Adipocyte (in vitro differentiated cells): ENCODE results near the gene PLSCR1.
"Not testable (repeated sequence)": the region's sequence is repeated elsewhere in the genome, so short reads cannot be mapped to it uniquely, and the experiment has no call there.

ENCODE experiments used
- DNase-seq: peaks from one replicate; pipeline ENCODE4 v3.0.0-alpha.2; 2015; ENCODE audit warnings: low read depth
- H3K27me3 ChIP-seq: replicated peaks from 2 replicates; pipeline ENCODE4 v1.7.0; 2013; ENCODE audit warnings: mild to moderate bottlenecking, low read length, moderate library complexity; ENCODE audit not compliant: control insufficient read depth, insufficient read depth
- H3K36me3 ChIP-seq: 2 replicates; pipeline ENCODE4 v1.7.0; 2013; ENCODE audit warnings: low read length, mild to moderate bottlenecking, moderate library complexity; ENCODE audit not compliant: control insufficient read depth, insufficient read depth, severe bottlenecking
- H3K4me1 ChIP-seq: 2 replicates; pipeline ENCODE4 v1.7.0; 2013; ENCODE audit warnings: mild to moderate bottlenecking, low read length, moderate library complexity; ENCODE audit not compliant: control insufficient read depth, insufficient read depth
- H3K4me3 ChIP-seq: 2 replicates; pipeline ENCODE4 v1.7.0; 2013; ENCODE audit warnings: mild to moderate bottlenecking, low read length, moderate library complexity
- H3K9ac ChIP-seq: 2 replicates; pipeline ENCODE4 v1.7.0; 2013; ENCODE audit warnings: mild to moderate bottlenecking, low read length, moderate library complexity
- H3K9me3 ChIP-seq: 2 replicates; pipeline ENCODE4 v1.7.0; 2013; ENCODE audit warnings: mild to moderate bottlenecking, low read length, moderate library complexity; ENCODE audit not compliant: control insufficient read depth

The PLSCR1 gene

DNA sequence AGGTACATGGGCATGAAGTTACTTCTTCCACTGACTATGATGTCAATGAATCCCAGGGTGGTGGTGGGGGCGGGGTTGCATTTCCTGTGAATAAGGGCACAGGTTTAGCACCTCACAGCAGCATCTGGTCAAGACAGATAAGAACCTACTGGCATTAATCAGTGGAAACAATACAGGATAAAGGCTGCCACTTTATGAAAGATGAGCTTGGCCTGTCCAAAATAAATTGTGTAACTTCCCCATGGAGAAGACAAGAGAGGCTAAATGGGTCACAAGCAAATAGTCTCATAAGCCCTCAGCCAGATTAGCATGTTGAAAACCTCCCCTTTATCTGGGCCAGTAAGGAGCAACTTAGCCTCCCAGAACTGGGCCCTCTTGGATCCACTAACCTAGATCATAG is 47.7 kb downstream of the PLSCR1 start:
- no peaks in the 10 kb centered on the region for H3K27me3 ChIP-seq
- no peak overlapping the region for H3K9ac ChIP-seq
- DNase-seq, result no peak
- H3K36me3 ChIP-seq, result no peaks in the 10 kb centered on the region
- H3K9me3 ChIP-seq, result no peaks in the 10 kb centered on the region
- H3K4me3 ChIP-seq, result no peak overlapping the region
- H3K4me1 ChIP-seq, result peaks cover 38% of the 10 kb centered on the region

DNA sequence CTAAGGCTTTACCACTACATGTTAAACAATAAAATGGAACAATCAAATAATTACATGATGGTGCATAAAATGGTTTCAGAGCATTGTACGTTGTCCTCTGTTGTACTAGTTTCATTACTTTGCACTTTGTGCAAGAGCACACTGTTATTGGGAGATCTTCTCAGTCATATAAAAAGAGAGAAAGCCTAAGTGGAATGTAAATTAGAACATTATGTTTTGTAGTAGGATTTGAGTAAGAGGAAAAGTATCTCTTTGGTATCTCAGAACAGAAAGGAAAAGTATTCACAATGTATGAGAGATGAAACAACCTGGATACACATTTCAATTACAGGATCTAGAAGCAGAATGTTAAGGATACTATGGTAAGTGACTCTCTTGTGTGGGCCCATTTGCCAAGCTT is 48.2 kb downstream of the PLSCR1 start:
- Histone ChIP-seq H3K9ac (no peak overlapping the region), H3K4me1 (peaks cover 40% of the 10 kb centered on the region), H3K9me3 (no peaks in the 10 kb centered on the region), H3K4me3 (no peak overlapping the region), H3K27me3 (no peaks in the 10 kb centered on the region), H3K36me3 (no peaks in the 10 kb centered on the region)
- peak; percentile 47 for DNase-seq

DNA sequence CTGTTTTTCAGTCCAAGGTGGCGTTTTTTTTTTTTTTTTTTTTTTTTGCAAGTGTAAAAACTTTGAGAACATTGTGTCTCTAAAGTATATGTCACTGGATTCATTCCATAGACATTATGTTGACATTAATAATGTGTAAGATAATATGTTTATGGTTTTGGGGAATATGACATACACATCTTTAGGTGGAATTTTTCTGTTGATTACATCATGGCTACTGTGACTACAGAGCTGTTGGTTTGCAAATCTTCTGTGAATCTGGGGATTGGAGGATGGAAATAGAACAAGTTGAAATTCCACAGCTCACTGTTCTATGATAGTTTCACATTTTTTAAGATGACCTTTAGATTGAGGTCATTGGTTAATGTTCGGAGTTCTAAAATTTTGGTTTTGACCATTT is 50.6 kb downstream of the PLSCR1 start:
- Histone ChIP-seq H3K4me1 (peaks cover 40% of the 10 kb centered on the region), H3K9me3 (peaks cover 13% of the 10 kb centered on the region), H3K9ac (no peak overlapping the region), H3K27me3 (no peaks in the 10 kb centered on the region), H3K4me3 (peak overlapping the region; percentile 8), H3K36me3 (no peaks in the 10 kb centered on the region)
- DNase-seq, result no peak

DNA sequence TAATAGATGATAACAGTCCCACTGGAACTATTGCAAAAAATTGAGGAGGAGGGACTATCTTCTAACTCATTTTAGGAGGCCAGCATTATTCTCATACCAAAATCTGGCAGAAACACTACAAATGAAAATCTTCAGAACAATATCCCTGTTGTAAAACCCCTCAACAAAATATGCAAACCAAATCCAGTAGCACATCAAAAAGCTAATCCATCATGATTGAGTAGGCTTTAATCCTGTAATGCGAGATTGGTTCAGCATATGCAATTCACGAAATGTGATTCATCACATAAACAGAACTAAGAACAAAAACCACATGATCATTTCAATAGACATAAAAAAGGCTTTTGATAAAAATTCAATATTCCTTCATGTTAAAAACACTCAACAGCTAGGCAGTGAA is 51.2 kb downstream of the PLSCR1 start:
- DNase-seq, result no peak
- peak overlapping the region; percentile 8 for H3K4me3 ChIP-seq
- no peaks in the 10 kb centered on the region for H3K36me3 ChIP-seq
- peaks cover 40% of the 10 kb centered on the region for H3K4me1 ChIP-seq
- no peak overlapping the region for H3K9ac ChIP-seq
- H3K9me3 ChIP-seq, result peaks cover 13% of the 10 kb centered on the region
- H3K27me3 ChIP-seq, result no peaks in the 10 kb centered on the region

DNA sequence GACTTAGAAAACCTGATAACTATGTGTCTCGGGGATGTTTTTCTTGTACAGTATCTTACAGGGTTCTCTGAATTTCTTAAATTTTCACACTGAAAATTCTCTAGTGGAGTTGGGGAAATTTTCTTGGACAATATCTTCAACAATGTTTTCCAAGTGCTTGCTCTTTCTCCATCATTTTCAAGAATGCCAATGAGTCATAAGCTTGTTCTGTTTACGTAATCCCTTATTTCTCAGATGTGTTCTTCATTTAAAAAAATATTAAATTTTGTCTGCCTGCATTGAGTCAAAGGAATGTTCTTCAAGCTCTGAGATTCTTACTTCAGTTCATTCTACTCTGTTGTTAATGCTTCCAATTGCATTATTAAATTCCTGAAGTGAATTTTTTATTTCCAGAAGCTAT is 53.1 kb downstream of the PLSCR1 start:
- H3K9ac ChIP-seq, result peak overlapping the region; percentile 6
- H3K4me3 ChIP-seq, result peak overlapping the region; percentile 20
- peak; percentile 52 for DNase-seq
- H3K27me3 ChIP-seq, result no peaks in the 10 kb centered on the region
- H3K4me1 ChIP-seq, result peaks cover 33% of the 10 kb centered on the region
- H3K9me3 ChIP-seq, result peaks cover 13% of the 10 kb centered on the region
- H3K36me3 ChIP-seq, result no peaks in the 10 kb centered on the region

DNA sequence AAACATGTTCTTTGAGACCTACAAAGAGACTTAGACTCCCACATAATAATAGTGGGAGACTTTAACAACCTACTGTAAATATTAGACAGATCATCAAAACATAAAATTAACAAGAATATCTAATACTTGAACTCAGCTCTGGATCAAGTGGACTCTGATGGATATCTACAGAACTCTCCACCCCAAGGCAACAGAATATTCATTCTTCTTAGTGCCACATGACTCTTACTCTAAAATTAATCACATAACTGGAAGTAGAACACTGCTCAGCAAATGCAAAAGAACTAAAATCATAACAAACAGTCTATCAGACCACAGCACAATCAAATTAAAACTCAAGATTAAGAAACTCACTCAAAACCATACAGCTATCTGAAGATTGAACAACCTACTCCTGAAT is 59.1 kb downstream of the PLSCR1 start:
- H3K27me3 ChIP-seq, result no peaks in the 10 kb centered on the region
- DNase-seq, result no peak
- H3K9ac ChIP-seq, result no peak overlapping the region
- H3K4me1 ChIP-seq, result no peaks in the 10 kb centered on the region
- no peak overlapping the region for H3K4me3 ChIP-seq
- H3K36me3 ChIP-seq, result no peaks in the 10 kb centered on the region
- H3K9me3 ChIP-seq, result peaks cover 22% of the 10 kb centered on the region

DNA sequence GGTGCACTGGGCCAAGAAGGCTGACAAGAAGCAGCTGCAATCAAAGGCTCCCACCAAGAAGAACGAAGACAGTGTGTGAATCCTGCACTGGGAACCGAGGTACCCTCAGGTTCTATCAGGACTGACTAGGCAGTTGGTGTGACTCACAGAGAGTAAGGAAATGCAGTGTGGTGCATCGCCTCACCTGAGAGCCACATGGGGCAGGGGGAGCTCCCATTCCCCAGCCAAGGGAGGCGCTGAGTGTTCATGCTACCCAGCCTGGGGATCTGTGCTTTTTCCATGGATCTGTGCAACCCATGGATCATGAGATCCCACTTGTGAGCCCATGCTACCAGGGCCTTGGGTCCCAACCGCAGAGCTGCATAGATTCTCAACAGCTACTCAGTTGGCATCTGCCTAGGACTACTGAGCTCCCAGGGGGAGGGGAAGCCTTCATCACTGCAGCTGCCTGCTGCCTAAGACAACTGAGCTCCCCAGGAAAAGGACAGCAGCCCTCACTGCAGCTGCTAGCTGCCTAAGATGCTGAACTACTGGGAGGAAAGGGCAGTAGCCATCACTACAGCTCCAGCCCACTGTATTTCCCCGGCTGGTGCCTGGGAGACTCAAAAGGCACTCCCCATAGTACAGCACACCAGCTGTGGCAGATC is 68.2 kb downstream of the PLSCR1 start:
- Histone ChIP-seq H3K27me3 (no peaks in the 10 kb centered on the region), H3K4me1 (peaks cover 31% of the 10 kb centered on the region), H3K36me3 (no peaks in the 10 kb centered on the region), H3K9me3 (no peaks in the 10 kb centered on the region), H3K4me3 (no peak overlapping the region), H3K9ac (no peak overlapping the region)
- no peak for DNase-seq

DNA sequence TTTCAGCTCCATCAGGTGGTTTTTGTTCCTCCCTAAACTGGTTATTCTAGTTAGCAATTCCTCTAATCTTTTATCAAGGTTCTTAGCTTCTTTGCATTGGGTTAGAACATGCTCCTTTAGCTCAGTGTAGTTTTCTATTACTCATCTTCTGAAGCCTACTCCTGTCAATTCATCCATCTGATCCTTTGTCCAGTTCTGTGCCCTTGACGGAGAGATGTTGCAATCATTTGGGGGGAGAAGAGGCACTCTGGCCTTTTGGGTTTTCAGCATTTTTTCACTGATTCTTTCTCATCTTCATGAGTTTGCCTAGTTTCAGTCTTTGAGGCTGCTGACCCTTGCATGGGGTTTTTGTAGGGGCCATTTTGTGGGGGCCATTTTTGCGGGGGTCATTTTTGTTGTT is 69.4 kb downstream of the PLSCR1 start:
- peaks cover 33% of the 10 kb centered on the region for H3K4me1 ChIP-seq
- not testable (repeated sequence) for H3K36me3 ChIP-seq, H3K9ac ChIP-seq, DNase-seq, H3K4me3 ChIP-seq, H3K27me3 ChIP-seq, H3K9me3 ChIP-seq

DNA sequence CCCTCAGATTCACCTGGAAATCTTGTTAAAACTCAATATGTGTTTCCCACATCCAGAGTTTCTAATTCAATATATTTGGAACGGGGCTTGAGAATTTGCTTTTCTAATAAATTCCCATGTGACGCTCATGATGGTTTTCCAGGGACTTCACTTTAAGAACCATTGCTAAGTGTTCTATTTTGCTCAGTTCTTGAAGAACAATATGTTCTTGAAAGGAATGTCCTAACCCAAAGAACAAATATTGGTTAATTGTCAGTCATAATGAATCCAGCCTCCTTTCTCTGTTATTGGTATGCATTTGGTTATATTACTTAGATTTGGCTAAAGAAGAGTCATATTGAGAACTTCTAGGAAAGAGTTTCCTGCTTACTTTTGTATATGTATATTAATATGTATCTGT is 70.7 kb downstream of the PLSCR1 start:
- peaks cover 44% of the 10 kb centered on the region for H3K4me1 ChIP-seq
- H3K9ac ChIP-seq, result peak overlapping the region; percentile 37
- peak overlapping the region; percentile 32 for H3K4me3 ChIP-seq
- no peak for DNase-seq
- H3K36me3 ChIP-seq, result no peaks in the 10 kb centered on the region
- no peaks in the 10 kb centered on the region for H3K27me3 ChIP-seq
- H3K9me3 ChIP-seq, result no peaks in the 10 kb centered on the region

DNA sequence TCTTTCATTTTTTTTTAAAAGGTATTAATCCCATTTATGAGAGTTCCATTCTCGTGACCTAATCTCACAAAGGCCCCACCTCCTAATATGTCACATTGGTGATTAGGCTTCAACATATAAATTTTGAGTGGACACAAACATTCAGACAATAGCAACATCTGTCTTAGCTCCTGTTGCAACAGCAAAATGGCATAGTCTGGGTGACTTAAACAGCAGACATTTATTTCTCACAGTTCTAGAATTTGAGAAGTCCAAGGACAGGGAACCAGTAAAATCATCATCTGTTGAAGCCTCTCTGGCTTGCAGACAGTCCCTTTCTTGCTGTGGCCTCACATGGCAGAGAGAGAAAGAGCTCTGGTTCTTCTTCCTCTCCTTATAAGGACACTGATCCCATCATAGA is 71.8 kb downstream of the PLSCR1 start:
- peaks cover 54% of the 10 kb centered on the region for H3K4me1 ChIP-seq
- H3K27me3 ChIP-seq, result no peaks in the 10 kb centered on the region
- H3K9ac ChIP-seq, result peak overlapping the region; percentile 6
- H3K36me3 ChIP-seq, result no peaks in the 10 kb centered on the region
- no peak for DNase-seq
- no peak overlapping the region for H3K4me3 ChIP-seq
- H3K9me3 ChIP-seq, result no peaks in the 10 kb centered on the region

DNA sequence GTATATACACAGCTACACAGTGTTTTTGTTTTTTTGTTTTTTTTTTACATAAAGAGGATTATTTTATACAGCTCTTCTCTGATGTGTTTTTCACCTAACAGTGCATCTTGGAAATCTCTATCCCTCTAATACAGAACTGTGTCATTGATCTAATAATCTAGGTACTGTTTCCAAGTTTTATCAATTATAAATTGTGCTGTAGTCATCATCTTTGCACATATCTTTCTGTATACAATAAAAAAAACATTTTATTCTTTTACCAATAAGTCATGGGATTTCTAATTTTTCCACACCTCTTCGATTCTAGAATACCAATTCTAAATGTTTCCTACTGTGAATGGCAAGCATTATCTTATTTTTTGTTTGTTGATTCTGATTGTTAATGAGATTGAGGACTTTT is 73.4 kb downstream of the PLSCR1 start:
- no peak for DNase-seq
- peaks cover 64% of the 10 kb centered on the region for H3K4me1 ChIP-seq
- no peaks in the 10 kb centered on the region for H3K27me3 ChIP-seq
- H3K9me3 ChIP-seq, result no peaks in the 10 kb centered on the region
- no peaks in the 10 kb centered on the region for H3K36me3 ChIP-seq
- H3K4me3 ChIP-seq, result no peak overlapping the region
- H3K9ac ChIP-seq, result no peak overlapping the region

DNA sequence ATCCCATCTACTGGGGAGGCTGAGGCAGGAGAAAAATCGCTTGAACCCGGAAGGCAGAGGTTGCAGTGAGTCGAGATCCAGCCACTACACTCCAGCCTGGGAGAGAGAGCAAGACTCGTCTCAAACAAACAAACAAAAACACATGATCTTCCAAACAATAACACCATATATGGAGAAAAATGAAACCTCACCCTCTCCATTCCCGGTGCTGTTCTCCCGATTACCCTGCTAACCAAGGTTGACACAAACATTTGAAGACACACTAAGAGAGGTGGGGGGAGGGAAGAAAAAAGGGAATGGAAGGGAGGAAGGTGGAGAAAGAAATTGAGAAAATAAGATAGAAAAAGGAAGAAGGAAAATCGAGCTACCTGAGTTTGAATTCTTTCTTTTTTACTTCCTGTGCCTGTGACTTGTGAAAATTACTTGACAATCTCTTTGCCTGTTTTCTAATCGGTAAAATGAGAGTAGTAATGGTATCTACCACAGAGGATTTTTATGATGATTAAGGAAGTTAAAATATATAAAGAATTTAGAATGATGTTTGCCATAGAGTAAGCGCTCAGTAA is 73.9 kb downstream of the PLSCR1 start:
- Histone ChIP-seq H3K36me3 (no peaks in the 10 kb centered on the region), H3K4me3 (no peak overlapping the region), H3K9ac (no peak overlapping the region), H3K27me3 (no peaks in the 10 kb centered on the region), H3K4me1 (peaks cover 69% of the 10 kb centered on the region), H3K9me3 (no peaks in the 10 kb centered on the region)
- no peak for DNase-seq
